Measurements from ENCODE around the gene RRAS.

Gene RRAS

DNA sequence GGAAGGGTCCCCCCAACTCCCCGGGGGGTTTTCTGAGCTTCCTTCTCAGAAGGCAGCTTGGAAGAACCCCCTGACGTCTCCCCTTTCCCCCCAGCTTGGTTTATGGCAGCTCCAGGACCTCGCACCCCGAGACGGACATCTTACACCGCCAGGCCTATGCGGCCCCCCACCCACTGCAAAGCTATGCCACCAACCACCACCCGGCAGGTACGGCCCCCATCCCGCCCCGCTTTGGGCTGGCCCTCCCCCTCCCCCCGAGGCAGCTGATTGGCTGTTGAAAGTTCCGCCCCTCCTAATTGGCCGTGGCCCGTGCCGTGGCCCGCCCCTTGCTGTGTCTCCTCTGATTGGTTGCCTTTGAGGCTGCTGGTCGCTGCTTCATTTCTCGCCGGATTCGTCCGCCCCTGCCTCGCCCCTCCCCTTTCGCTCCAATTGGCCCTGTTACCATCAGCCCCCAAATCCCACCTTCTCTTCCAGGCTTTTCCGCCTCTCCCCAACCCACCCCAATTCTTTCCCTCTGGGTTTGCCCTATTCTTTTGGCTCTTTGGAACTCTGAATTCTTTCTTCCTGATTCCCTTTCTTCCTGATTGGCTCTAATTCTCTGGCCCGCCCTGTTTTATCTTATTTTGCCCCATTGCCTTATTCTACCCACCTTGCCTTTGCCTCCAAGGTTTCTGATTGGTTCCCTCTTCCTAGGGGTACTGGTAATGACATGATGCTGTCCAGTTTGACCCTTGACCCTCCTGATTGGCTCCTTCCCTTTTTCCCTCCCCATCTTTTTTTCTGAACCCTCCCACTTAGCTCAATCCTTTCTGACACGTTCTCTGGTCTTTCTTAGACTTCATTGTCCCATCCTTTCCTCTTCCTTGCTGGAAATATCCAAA lies 46.5 kb downstream of the RRAS start:
- no peaks in the 10 kb centered on the region for H3K4me1 ChIP-seq (ENCODE audit: insufficient read depth, poor library complexity, severe bottlenecking)
- peak overlapping the region; percentile 80 for H3K4me3 ChIP-seq (ENCODE audit: severe bottlenecking)
- H3K27me3 ChIP-seq (ENCODE audit: insufficient read depth, poor library complexity, severe bottlenecking), result no peaks in the 10 kb centered on the region
- peak; percentile 70 for ATAC-seq (ENCODE audit: low read depth)
- peak; percentile 94 for DNase-seq (ENCODE audit: low spot score)
- H3K9me3 ChIP-seq (ENCODE audit: severe bottlenecking), result no peaks in the 10 kb centered on the region
- peaks cover 33% of the 10 kb centered on the region for H3K36me3 ChIP-seq (ENCODE audit: low read depth)
- peak overlapping the region; percentile 94 for H3K27ac ChIP-seq (ENCODE audit: poor library complexity, severe bottlenecking)
- TF ChIP-seq, protein P1, sequence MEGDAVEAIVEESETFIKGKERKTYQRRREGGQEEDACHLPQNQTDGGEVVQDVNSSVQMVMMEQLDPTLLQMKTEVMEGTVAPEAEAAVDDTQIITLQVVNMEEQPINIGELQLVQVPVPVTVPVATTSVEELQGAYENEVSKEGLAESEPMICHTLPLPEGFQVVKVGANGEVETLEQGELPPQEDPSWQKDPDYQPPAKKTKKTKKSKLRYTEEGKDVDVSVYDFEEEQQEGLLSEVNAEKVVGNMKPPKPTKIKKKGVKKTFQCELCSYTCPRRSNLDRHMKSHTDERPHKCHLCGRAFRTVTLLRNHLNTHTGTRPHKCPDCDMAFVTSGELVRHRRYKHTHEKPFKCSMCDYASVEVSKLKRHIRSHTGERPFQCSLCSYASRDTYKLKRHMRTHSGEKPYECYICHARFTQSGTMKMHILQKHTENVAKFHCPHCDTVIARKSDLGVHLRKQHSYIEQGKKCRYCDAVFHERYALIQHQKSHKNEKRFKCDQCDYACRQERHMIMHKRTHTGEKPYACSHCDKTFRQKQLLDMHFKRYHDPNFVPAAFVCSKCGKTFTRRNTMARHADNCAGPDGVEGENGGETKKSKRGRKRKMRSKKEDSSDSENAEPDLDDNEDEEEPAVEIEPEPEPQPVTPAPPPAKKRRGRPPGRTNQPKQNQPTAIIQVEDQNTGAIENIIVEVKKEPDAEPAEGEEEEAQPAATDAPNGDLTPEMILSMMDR (IDR thresholded peaks at IDR 0.05; ENCODE audit: poor library complexity, severe bottlenecking), result no peak

DNA sequence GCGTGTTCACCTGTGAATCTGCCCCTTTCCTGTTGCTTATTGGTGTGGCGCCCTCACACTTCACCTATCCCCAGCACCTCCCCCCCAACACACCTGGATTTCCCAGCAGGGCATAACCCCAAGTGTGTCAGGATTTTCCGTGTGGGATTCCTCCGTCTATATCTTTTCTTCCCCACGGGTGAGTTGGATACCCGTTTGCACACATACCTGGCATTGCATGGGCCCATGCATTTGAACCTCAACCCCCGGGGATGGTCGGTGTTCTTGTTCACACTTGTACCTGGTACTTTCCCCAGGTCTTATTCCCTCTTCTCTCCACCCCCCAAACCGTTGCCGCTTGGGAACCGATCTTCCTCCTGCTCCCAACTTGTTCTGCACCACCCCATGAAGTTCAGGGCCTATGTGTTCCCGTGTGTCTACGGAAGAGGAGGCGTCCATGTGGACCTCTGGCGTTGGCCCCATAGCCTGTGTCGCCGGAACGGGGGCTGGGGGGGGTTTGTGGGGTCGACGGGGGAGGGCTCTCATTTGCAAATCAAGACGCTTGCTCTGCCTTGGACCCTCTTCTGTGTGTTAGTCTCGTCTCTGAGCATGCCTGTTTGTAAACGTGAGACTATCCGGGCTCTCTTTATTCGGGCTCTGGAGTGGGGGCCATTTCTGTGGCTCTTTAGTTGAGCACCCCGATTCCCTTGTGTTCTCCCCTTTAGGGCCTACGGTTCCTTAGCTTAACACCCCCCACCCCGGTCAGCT lies 47.3 kb downstream of the RRAS start:
- H3K4me1 ChIP-seq (ENCODE audit: insufficient read depth, poor library complexity, severe bottlenecking), result no peaks in the 10 kb centered on the region

DNA sequence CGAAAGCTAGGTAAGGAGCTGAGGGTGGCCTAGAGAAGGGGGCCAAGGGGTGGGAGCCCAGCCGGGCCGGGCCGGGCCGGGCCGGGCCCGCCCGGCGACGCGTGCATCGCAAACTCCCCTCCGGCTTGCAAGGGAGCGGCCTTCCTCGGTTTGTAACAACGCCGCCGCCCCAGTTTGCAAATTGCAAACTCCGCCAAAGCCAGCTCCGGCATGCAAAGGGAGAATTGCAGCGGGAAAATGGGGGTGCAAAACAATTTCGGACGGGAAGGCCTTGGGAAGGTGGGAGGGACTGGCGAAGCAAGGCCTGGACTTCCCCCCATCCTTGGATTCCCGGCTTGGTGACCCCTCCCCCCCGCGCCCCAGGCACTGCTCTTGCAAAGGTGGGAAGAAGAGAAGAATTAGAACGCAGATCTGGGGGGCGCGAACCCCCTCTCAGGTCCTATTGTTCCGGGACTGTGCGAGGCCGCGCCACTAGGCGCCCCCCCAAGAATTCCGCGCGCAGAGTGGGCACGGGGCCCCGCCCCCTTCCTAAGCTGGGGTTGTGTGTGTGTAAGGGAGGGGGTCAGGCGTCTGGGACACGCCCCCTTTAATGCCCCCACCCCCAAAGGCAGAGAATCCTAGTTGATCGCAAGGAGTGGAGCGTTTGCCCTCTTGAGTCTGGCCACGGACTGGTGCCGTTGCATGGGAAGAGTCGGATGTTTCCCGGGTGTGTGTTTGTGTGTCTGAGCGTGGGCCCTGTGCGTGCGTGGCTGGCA lies 48.0 kb downstream of the RRAS start:
- ATAC-seq (ENCODE audit: low read depth), result no peak
- Histone ChIP-seq H3K36me3 (ENCODE audit: low read depth) (peaks cover 20% of the 10 kb centered on the region), H3K27me3 (ENCODE audit: insufficient read depth, poor library complexity, severe bottlenecking) (no peaks in the 10 kb centered on the region), H3K4me3 (ENCODE audit: severe bottlenecking) (peak overlapping the region; percentile 80), H3K9me3 (ENCODE audit: severe bottlenecking) (no peaks in the 10 kb centered on the region), H3K4me1 (ENCODE audit: insufficient read depth, poor library complexity, severe bottlenecking) (no peaks in the 10 kb centered on the region), H3K27ac (ENCODE audit: poor library complexity, severe bottlenecking) (peak overlapping the region; percentile 94)
- no peak for DNase-seq (ENCODE audit: low spot score)
- TF ChIP-seq, protein P1 (IDR thresholded peaks at IDR 0.05; ENCODE audit: poor library complexity, severe bottlenecking), result no peak

More for the DNA sequence above, 47.3 kb downstream of the RRAS start:
- H3K27me3 ChIP-seq (ENCODE audit: insufficient read depth, poor library complexity, severe bottlenecking), result no peaks in the 10 kb centered on the region
- H3K27ac ChIP-seq (ENCODE audit: poor library complexity, severe bottlenecking), result peak overlapping the region; percentile 94
- TF ChIP-seq, protein P1 (IDR thresholded peaks at IDR 0.05; ENCODE audit: poor library complexity, severe bottlenecking), result no peak
- no peak for ATAC-seq (ENCODE audit: low read depth)
- peaks cover 27% of the 10 kb centered on the region for H3K36me3 ChIP-seq (ENCODE audit: low read depth)
- no peak for DNase-seq (ENCODE audit: low spot score)
- H3K4me3 ChIP-seq (ENCODE audit: severe bottlenecking), result peak overlapping the region; percentile 80
- no peaks in the 10 kb centered on the region for H3K9me3 ChIP-seq (ENCODE audit: severe bottlenecking)

DNA sequence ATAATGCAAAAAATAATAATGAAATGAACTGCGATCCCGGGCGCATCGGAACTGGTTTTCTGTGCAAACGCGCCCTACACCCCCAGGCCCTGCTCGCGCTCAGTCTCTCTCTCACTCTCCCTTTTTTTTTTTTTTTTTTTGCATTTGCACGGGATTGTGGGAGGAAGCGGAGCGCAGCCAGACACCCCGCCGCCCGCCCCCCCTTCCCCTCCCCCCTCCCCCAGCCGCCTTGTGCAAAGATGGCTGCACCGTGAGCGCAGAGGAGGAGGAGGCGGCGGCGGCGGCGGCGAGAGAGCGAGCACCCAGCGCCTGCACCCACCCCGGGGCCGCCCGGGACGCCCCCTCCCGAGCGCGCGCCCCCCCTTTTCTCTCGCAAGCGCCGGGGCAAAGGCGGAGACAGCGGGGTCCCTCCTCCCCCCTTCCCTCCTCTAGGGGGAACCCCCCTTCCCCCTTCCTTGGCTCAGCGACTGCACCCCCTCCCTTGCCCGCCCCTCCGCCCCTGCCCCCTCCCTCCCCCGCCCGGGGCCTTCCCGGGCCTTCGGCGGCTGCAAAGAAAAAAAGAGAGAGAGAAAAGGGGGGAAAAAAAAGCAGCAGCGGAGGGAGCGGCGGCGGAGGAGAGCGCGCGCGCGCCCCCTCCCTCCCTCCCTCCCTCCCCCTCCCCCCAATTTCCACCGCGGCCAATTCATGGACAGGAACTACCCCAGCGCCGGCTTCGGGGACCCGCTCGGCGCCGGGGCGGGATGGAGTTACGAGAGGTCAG lies 48.8 kb downstream of the RRAS start, which contains the start of gene PRR12:
PRR12 (plus strand) TSS at position 212 of the 760 bp plus-strand sequence; CDS start at position 685, 473 bp downstream.
- no peaks in the 10 kb centered on the region for H3K4me1 ChIP-seq (ENCODE audit: insufficient read depth, poor library complexity, severe bottlenecking)
- DNase-seq (ENCODE audit: low spot score) (peak; percentile 72), ATAC-seq (ENCODE audit: low read depth) (no peak)
- peak within 1 kb of the TSS; percentile 80 for H3K4me3 ChIP-seq (ENCODE audit: severe bottlenecking)
- peak within 1 kb of the TSS; percentile 94 for H3K27ac ChIP-seq (ENCODE audit: poor library complexity, severe bottlenecking)
- H3K36me3 ChIP-seq (ENCODE audit: low read depth), result peaks cover 18% of the 10 kb centered on the region
- no peaks in the 10 kb centered on the region for H3K9me3 ChIP-seq (ENCODE audit: severe bottlenecking)
- TF ChIP-seq, protein P1 (IDR thresholded peaks at IDR 0.05; ENCODE audit: poor library complexity, severe bottlenecking), result no peak
- H3K27me3 ChIP-seq (ENCODE audit: insufficient read depth, poor library complexity, severe bottlenecking), result no peaks in the 10 kb centered on the region
